Testis (tissue), 2 donors: ENCODE data around the gene MED23.
"Not testable (repeated sequence)": the region's sequence is repeated elsewhere in the genome, so short reads cannot be mapped to it uniquely, and the experiment has no call there.

ENCODE experiments used
- POLR2A ChIP-seq: fragments of 450-650 bp; IDR thresholded peaks from one replicate; pipeline ENCODE4 v1.6.1; 2017; ENCODE audit warnings: antibody characterized with exemption, mild to moderate bottlenecking, moderate library complexity
- TF ChIP-seq, protein P1 (sequence below), 3 experiments: fragments of 450-650 bp in 2 of 3; fragments of 200-600 bp in 1 of 3; sonication (generic) in 1 of 3; IDR thresholded peaks; one replicate each; pipeline ENCODE4 v1.5.1; 2016 to 2019; ENCODE audit warnings: antibody characterized with exemption in 3 of 3, mild to moderate bottlenecking in 2 of 3, moderate library complexity in 1 of 3

DNA sequence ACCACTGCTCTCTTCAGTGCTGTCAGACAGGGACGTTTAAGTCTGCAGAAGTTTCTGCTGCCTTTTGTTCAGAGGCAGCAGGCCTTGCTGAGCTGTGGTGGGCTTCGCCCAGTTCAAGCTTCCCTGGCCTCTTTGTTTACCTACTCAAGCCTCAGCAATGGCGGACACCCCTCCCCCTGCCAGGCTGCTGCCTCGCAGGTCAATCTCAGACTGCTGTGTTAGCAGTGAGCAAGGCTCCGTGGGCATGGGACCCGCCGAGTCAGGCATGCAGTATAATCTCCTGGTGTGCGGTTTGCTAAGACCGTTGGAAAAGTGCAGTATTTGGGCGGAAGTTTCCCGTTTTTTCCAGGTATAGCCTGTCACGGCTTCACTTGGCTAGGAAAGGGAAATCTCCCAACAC is 96.4 kb downstream of the MED23 start:
- TF ChIP-seq, protein P1, sequence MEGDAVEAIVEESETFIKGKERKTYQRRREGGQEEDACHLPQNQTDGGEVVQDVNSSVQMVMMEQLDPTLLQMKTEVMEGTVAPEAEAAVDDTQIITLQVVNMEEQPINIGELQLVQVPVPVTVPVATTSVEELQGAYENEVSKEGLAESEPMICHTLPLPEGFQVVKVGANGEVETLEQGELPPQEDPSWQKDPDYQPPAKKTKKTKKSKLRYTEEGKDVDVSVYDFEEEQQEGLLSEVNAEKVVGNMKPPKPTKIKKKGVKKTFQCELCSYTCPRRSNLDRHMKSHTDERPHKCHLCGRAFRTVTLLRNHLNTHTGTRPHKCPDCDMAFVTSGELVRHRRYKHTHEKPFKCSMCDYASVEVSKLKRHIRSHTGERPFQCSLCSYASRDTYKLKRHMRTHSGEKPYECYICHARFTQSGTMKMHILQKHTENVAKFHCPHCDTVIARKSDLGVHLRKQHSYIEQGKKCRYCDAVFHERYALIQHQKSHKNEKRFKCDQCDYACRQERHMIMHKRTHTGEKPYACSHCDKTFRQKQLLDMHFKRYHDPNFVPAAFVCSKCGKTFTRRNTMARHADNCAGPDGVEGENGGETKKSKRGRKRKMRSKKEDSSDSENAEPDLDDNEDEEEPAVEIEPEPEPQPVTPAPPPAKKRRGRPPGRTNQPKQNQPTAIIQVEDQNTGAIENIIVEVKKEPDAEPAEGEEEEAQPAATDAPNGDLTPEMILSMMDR (IDR thresholded peaks at IDR 0.05), result not testable (repeated sequence)
- TF ChIP-seq POLR2A, result not testable (repeated sequence)
